HG02840 (cell line): ENCODE results near the gene SCAF8.

Experiments used
- ATAC-seq: cut with Tn5 transposase; IDR thresholded peaks from one replicate; pipeline ENCODE4 v1.9.1; 2021; ENCODE audit warnings: mild to moderate bottlenecking, moderate library complexity, moderate number of reproducible peaks; ENCODE audit not compliant: unreplicated experiment, low FRiP score

SCAF8 gene

GRCh38 chr6:154876486-154877280, 143.5 kb downstream of the SCAF8 start:
- ATAC-seq = no peak

- no peak for ATAC-seq
Measured at GRCh38 chr6:154878871-154879491, 145.8 kb downstream of the SCAF8 start.

- ATAC-seq = no peak
Measured at GRCh38 chr6:154882107-154882506, 148.9 kb downstream of the SCAF8 start.
